LNCAP (cell line): ENCODE data around the gene MIR17HG.

Experiments used
- CTCF ChIP-seq: fragments of 450-650 bp; IDR thresholded peaks from 2 replicates; pipeline ENCODE4 v1.5.1; 2017; ENCODE audit warnings: mild to moderate bottlenecking

MIR17HG gene

GRCh38 chr13:91361755-91362271 is 14.3 kb downstream of the MIR17HG start:
- no peak for TF ChIP-seq CTCF

DNA sequence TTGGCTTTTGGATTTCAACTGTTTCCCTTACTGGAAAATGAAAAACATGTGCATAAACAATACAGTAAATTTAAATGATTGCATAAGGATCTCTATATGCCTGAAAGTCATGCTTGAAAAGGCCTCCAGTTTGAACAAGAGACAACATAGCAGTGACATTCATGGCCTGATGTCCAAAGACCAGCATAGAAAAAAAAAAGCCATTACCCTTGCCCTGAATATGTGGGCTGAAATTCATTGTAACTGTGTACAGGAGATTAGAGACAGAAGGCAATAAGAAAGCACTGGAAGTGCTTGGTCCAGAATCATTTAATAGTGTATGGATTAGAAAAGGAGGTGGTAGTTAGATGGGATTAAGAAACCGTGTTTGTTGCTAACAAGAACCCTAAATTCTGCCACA is 15.4 kb downstream of the MIR17HG start:
- no peak for TF ChIP-seq CTCF

- TF ChIP-seq CTCF = no peak
These were observed 20.6 kb downstream of the MIR17HG start for GRCh38 chr13:91368101-91368500.

DNA sequence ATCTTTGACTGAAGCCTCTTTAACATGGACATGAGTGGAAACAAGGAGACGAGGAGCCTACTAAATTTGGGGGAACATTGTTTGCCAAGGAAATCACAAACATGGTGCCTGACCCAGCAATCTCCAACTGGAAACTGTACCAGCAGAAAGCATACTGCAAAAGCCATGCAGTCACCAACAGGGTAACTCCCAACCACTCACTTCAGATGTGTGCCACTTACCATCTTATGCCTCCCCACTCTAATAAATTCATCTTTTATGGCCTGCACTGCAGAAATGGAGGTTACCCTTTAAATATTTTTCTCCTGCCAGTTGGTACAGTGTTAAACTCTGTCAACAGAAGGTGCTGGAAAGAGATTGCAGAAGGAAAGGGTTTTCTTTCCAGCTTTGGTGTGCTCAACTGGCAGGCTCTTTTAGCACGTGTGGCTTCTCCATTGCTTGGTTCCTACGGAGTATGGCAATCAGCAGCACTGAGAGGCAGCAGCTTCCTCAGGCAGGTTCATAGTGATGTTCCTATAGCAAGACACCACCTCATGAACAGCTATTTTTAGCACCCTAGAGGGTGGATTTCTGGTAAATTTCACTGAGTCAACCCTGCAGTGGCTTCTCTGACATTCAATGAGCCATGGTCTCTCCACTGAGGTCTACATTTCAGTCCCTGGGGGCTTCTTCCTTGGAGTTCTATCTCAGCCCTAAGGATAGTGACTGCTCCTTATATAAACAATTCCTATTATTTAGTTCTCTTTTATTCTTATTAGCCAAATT is 21.4 kb downstream of the MIR17HG start:
- no peak for TF ChIP-seq CTCF

- no peak for TF ChIP-seq CTCF
These were observed 21.9 kb downstream of the MIR17HG start for GRCh38 chr13:91369441-91369831.

DNA sequence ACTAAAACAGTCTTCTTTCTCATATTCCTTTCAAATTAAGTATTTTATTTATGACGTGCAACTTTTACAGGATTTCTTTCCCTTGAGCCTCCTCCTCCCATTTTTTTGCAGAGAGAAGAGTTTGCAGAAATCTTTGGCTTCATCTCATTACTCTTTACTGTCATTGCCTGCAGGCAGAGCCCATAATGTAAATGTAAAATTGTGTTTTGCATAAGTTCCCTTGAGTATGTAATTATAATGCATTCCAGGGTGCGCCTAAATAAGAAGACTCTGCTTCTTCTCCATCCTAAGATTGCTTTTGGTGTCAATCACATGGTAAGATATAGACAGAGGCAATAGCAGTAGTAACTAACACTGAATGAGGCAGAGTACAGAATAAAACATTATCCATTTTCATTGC is 23.0 kb downstream of the MIR17HG start:
- no peak for TF ChIP-seq CTCF

- TF ChIP-seq CTCF = no peak
These were observed 25.4 kb downstream of the MIR17HG start for GRCh38 chr13:91372911-91373310.
